GM11168 (cell line): Measurements from ENCODE around the gene PLAAT4.
"Not testable (repeated sequence)": the region's sequence is repeated elsewhere in the genome, so short reads cannot be mapped to it uniquely, and the experiment has no call there.

Source experiments
- in situ Hi-C: fragments of 300-500 bp; cut with MboI; formaldehyde crosslinking; loops from one replicate; pipeline ENCODE4 v1.12.0; 2022; ENCODE audit warnings: low sequenced_read_pairs; ENCODE audit not compliant: unreplicated experiment

The PLAAT4 gene

DNA sequence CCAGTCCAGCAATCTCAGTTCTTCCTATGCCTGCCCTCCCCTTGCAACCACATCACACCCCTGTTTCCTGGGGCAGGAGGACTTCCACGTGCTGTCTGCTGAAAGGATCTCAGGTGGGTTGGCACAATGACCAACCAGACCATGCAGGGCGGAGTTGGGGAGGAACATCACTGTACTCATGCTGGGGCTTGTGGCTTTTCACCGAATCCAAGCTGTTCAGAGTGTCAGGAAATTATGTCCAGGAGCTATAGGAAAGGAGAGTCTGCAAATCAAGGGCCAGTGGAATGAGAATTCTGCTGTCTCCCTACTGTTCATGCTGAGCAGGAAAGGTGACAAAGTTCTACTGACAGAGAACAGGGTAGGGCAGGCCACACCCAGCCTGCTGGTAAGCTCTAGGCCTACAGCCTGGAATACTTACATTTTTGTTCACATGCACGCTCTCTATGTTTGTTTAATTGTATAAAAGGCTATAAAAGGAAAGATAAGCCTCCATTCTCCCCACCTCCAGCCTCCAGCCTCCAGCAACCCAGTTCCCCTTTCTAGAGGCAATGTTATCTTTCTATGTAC is 28.3 kb downstream of the PLAAT4 start:
- in situ Hi-C loops = no loop called here

DNA sequence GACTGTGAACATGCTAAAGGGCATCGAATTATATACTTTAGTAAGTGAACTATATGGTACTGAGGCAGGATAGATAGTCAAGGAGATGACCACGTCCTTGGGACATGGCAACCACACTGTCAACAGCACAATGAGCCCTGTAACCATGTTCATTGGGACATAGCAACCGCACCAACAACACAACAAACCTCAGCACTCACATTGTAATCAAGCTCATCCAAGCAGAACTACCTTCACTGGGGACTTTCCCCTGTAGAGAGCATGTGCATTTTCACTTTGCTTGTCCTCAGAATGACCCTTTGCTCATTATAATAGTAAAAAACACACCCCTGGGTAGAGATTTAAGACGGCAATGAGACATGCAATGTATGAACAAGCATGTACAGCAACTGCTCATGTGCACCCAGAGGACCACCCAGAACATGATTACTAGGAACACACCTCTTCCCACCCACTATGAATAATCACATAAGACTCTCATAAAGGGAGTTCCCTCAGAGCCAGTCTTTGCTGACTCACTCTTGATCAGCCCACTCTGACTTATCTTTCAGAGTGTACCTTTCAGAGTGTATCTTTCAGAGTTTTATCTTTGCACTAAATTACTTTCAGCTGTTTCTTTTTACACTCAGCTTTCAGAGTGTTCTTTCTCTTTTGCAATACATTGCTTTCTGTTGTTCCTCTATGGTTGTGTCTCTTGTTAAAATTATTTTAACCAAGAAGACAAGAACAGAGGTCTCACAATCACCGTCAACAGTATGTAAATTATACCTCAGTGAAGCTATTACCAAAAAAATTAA is 30.6 kb downstream of the PLAAT4 start:
- in situ Hi-C loops = no loop called here

DNA sequence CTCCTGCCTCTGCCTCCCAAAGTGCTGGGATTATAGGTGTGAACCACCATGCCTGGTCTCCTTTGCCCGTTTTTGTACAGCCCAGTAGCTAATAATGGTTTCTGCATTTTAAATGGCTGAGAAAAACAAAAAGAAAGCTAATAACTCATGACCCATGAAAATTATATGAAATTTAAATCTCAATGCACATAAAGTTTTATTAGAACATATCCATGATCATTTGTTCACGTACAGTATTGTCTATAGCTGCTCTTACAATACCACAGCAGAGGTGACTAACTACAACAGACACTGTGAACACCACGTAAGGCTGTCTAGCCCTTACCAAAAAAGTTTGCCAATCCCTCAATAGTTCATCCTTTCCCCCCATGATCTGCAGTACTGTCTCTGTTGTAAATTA is 33.0 kb downstream of the PLAAT4 start:
- in situ Hi-C loops = no loop called here

DNA sequence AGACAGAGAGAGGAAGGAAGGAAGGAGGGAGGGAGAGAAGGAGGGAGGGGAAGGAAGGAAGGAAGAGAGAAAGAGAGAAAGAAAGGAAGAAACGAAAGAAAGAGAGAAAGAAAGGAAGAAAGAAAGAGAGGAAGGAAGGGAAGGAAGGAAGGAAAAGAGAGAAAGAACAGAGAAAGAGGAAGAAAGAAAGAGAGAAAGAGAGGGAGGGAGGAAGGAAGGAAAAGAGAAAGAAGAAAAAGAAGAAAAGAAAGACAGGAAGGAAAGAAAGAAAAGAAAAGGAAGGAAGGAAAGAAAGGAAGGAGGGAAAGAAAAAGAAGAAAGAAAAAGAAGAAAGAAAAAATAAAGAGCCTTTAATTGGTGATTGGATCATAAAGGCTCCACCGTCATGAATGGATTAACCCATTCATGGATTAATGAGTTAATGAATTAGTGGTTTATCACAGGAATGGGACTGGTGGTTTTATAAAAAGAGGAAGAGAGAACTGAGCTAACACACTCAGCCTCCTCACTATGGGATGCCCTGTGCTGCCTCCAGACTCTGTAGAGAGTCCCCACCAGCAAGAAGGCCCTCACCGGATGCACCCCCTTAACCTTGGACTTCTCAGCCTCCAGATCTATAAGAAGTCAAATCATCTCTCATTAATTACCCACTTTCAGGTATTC is 35.5 kb downstream of the PLAAT4 start:
- in situ Hi-C loops = no loop called here

DNA sequence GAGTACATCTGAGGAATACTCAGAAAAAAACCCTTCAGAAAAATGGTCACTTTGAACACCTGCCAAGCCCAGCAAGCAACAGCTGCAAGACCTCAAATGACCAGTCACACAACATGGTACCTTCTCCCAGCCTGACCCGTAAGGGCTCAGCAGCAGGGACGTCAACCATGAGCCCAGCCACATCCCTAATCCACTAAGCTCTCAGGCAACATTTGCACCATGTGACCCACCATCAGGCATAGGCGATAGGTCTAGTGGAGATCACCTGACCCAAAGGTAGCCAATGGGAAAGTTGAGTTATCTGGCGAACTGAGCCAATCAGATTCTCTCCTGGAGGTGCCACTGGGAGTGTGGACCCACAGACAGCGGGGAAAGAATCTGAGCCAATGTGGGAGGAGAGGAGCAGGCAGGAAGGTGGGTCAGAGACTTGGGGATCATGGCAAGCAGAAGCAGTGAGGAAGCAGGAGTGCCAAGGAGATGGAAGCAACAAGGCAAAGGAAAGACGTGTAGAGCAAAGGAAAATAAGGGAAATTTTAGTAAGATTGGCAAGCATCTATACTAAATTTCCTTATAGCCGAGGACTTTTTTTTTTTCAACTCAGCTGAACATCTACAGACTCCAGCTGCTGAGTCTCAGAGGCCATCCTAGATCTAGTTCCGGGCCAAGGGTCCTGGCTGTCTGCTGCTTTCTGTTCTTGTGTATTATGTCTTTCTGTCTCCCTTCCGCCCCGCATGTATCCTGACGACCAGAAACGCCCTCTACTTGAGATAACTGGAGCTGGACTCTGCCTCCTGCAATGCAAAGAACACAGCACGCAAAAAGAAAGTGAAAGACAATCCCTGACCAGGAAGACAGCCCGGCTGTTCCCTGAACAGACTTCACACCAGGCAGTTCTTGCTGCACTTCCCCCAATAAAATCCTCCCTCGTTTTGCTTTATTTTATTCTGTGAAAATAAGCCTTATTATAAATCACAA is 37.6 kb downstream of the PLAAT4 start:
- in situ Hi-C loops = no loop called here

- in situ Hi-C loops = no loop called here
These were observed 38.4 kb downstream of the PLAAT4 start for GRCh38 chr11:63574856-63575602.

DNA sequence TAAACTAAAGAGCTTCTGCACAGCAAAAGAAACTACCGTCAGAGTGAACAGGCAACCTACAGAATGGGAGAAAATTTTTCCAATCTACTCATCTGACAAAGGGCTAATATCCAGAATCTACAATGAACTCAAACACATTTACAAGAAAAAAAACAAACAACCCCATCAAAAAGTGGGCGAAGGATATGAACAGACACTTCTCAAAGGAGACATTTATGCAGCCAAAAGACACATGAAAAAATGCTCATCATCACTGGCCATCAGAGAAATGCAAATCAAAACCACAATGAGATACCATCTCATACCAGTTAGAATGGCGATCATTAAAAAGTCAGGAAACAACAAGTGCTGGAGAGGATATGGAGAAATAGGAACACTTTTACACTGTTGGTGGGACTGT is 42.3 kb downstream of the PLAAT4 start:
- in situ Hi-C loops = not testable (repeated sequence)

- in situ Hi-C loops = not testable (repeated sequence)
These were observed 44.6 kb downstream of the PLAAT4 start for GRCh38 chr11:63581224-63581623.

- in situ Hi-C loops = no loop called here
These were observed 46.7 kb downstream of the PLAAT4 start for GRCh38 chr11:63583357-63583677.

DNA sequence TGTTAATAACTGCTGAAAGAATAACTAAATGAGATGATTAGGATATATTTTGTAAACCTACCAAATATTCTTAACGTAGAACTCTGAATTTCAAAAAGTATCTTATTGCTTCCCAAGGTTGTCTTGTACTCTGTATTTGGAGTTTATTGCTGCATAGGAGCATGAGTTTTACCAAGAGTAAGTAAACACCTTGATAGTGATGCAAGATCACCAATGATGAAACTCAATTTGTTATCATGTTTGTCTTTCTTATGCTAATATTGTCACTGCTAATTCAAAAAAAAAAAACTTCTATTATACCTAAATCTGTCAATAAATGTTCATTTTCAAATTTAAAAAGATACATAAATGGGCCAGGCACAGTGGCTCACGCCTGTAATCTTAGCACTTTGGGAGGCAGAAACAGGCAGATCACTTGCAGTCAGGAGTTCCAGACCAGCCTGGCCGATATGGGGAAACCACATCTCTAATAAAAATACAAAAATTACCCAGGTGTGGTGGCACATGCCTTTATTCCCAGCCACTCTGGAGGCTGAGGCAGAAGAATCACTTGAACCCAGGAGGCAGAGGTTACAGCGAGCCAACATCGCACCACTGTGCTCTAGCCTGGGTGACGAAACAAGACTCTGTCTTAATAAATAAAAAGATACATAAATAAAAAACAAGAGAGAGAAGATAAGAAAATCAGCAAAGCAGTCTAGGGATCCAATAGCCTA is 50.0 kb downstream of the PLAAT4 start:
- in situ Hi-C loops = no loop called here

DNA sequence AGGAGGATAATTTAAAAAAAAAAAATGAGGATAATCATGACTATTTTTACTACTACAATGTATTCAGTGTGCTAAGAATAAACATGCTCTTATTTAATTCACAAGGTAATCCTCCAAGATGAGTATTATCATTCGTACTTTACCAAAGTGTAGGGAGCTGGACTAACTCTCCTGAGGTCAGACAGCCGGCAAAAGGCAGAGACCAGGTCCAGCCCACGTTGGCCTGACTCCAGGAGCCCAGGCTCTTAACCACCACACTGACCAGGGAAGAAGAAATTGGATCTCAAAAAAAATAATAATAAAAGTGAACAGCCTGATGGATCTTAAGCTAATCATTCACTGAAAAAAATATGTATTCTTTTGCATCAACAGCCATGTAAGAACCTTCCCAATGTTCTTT is 52.4 kb downstream of the PLAAT4 start:
- in situ Hi-C loops = no loop called here

- in situ Hi-C loops = no loop called here
These were observed 53.6 kb downstream of the PLAAT4 start for GRCh38 chr11:63590024-63590788.

DNA sequence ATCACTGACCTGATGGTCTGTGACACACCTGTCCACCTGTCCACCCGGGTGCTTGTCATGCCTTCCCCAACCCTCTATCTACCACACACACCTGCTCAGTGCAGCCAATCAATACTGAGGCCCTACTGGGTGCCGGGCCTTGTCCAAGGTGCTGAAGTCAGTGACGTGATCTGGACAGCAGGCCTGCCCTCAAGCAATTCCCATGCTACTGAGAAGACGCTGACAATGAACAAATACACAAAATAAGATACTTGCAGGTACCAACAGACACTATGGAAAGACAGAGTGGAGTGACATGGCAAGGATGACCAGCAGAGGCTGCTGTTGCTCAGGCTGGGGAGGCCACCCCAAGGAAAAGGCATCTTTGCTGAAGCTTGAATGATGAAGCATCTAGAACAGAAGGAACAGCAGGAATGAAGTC is 56.4 kb downstream of the PLAAT4 start:
- in situ Hi-C loops = no loop called here

DNA sequence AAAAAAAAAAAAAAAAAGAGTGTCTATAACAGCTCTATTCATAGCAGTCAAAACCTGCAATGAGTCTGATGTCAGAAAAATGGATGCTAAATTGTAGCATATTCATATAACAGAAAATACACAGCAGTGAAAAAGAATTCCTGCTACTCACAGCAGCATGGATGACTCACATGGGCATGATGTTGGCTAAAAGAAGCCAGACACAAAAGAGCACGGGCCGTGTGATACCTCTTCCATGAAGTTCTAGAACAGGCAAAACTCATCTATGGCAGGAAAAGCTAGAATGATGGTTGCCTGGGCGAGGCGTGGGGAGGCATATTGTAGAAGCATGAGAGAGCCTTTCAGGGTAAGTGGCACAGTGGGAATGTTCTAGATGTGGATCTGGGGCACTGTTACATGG is 58.7 kb downstream of the PLAAT4 start:
- in situ Hi-C loops = no loop called here
